NOMO-1 treated with DMSO at 0.1 percent for 48 hours (cell line): ENCODE data around the gene PCDHB3.
"Not testable (repeated sequence)": the region's sequence is repeated elsewhere in the genome, so short reads cannot be mapped to it uniquely, and the experiment has no call there.

Experiments used
- DNase-seq: peaks from one replicate; lab custom pipeline; 2025; ENCODE audit not compliant: unreplicated experiment; lab: John Stamatoyannopoulos, UW

PCDHB3 gene

DNA sequence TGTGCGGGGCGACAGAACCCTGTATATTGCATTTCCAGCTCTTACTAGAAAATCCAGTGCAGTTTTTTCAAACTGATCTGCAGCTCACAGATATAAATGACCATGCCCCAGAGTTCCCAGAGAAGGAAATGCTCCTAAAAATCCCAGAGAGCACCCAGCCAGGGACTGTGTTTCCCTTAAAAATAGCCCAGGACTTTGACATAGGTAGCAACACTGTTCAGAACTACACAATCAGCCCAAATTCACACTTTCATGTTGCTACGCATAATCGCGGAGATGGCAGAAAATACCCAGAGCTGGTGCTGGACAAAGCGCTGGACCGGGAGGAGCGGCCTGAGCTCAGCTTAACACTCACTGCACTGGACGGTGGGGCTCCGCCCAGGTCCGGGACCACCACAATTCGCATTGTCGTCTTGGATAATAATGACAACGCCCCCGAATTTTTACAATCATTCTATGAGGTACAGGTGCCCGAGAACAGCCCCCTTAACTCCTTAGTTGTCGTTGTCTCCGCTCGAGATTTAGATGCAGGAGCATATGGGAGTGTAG is 35.5 kb downstream of the PCDHB3 start:
- no peak for DNase-seq

DNA sequence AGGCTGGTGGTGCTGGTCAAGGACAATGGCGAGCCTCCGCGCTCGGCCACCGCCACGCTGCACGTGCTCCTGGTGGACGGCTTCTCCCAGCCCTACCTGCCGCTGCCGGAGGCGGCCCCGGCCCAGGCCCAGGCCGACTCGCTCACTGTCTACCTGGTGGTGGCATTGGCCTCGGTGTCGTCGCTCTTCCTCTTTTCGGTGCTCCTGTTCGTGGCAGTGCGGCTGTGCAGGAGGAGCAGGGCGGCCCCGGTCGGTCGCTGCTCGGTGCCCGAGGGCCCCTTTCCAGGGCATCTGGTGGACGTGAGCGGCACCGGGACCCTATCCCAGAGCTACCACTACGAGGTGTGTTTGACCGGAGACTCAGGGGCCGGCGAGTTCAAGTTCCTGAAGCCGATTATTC is 37.1 kb downstream of the PCDHB3 start:
- not testable (repeated sequence) for DNase-seq

DNA sequence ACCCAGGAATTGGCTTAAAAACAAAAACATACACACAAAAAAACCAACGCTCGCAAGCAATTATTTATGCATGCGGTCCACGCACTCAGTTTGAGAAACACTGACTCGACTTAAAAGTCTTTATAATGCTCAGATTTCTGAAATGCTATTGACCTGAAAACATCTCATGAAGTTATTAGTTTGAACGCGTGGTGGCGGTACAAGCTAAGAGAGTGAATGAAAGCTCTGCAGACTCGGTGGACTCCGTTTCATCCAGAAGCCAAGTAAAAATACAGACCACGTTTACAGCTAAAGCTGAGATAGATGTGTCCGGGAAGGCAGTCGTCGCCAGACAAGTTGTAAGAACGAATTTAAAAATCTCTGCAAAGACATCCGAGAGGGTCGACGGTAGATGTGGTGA is 49.5 kb downstream of the PCDHB3 start, which contains the start of gene PCDHB6:
Gene PCDHB6, plus strand, starts transcription at position 246 of the 400 bp plus-strand sequence. CDS start 201 bp downstream, outside the sequence.
- no peak for DNase-seq

DNA sequence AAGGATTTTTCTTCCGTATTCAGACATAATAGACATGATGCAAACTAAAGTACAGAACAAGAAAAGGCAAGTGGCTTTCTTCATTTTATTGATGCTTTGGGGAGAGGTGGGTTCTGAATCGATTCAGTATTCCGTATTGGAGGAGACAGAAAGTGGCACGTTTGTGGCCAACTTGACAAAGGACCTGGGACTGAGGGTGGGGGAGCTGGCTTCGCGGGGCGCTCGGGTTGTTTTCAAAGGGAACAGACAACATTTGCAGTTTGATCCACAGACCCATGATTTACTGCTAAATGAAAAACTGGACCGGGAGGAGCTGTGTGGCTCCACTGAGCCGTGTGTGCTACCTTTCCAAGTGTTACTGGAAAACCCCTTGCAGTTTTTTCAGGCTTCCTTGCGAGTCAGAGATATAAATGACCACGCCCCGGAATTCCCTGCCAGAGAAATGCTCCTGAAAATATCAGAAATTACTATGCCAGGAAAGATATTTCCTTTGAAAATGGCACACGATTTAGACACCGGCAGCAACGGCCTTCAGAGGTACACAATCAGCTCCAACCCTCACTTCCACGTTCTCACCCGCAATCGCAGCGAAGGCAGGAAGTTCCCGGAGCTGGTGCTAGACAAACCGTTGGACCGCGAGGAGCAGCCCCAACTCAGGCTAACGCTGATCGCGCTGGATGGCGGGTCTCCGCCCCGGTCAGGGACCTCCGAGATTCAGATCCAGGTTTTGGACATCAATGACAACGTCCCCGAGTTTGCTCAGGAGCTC is 50.1 kb downstream of the PCDHB3 start:
- no peak for DNase-seq

DNA sequence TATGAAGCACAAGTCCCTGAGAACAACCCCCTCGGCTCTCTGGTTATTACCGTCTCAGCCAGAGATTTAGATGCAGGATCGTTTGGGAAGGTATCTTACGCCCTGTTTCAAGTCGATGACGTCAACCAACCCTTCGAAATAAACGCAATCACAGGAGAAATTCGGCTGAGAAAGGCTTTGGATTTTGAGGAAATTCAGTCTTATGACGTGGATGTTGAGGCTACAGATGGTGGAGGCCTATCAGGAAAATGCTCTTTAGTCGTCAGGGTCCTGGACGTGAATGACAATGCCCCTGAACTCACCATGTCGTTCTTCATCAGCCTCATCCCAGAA is 50.7 kb downstream of the PCDHB3 start:
- no peak for DNase-seq

DNA sequence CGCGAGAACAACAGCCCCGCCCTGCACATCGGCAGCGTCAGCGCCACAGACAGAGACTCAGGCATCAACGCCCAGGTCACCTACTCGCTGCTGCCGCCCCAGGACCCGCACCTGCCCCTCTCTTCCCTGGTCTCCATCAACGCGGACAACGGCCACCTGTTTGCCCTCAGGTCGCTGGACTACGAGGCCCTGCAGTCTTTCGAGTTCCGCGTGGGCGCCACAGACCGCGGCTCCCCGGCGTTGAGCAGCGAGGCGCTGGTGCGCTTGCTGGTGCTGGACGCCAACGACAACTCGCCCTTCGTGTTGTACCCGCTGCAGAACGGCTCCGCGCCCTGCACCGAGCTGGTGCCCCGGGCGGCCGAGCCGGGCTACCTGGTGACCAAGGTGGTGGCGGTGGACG is 51.4 kb downstream of the PCDHB3 start:
- not testable (repeated sequence) for DNase-seq

DNA sequence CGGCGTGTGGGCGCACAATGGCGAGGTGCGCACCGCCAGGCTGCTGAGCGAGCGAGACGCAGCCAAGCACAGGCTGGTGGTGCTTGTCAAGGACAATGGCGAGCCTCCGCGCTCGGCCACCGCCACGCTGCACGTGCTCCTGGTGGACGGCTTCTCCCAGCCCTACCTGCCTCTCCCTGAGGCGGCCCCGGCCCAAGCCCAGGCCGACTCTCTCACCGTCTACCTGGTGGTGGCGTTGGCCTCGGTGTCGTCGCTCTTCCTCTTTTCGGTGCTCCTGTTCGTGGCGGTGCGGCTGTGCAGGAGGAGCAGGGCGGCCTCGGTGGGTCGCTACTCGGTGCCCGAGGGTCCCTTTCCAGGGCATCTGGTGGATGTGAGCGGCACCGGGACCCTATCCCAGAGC is 51.8 kb downstream of the PCDHB3 start:
- not testable (repeated sequence) for DNase-seq
